ENCODE data around the gene GALNT5. TPM values are rescaled to one million over a fixed set of nuclear protein-coding genes. Genes with fewer than 3 reads are reported as not detected.

GALNT5 gene
- total RNA-seq, 1 donor from 2014 or later = not detected

DNA sequence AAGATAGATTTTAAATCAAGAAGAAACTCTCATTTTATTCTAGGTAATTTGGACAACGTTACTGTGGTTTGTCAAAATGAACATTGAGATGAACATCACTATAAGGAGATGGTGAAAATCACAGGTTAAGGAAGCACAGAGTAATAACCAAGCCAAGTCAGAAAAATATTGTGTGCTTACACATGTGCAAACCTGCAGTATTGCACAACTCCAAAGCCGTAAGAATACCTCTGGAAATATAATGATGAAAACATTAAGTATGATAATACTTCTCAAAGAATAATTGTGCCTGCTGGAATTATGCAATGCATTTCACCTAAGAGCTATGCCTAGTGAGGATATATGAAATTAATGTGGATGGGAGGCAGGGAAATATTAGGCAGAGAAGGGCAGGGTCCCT, 21.1 kb upstream of the GALNT5 start:
- H4K20me1 ChIP-seq (ENCODE audit: low read depth) = no peaks in the 10 kb centered on the region
- no peak overlapping the region for H2AFZ ChIP-seq (replicated peaks)
- no peaks in the 10 kb centered on the region for H3K9me3 ChIP-seq (ENCODE audit: low read depth)
- no peak overlapping the region for H3K4me2 ChIP-seq
- no peaks in the 10 kb centered on the region for H3K36me3 Mint-ChIP-seq
- no peaks in the 10 kb centered on the region for H3K27me3 ChIP-seq
- H3K4me1 Mint-ChIP-seq = peaks cover 12% of the 10 kb centered on the region
- H3K27ac Mint-ChIP-seq = no peak overlapping the region
- H3K27ac ChIP-seq = no peak overlapping the region
- no peaks in the 10 kb centered on the region for H3F3A ChIP-seq (ENCODE audit: low read depth)
- peaks cover 16% of the 10 kb centered on the region for H3K4me1 ChIP-seq
- no peak for DNase-seq (ENCODE audit: low spot score)
- H3K4me3 ChIP-seq = no peak overlapping the region
- no peak overlapping the region for H3K4me3 Mint-ChIP-seq
- H3K79me2 ChIP-seq (ENCODE audit: low read depth) = no peaks in the 10 kb centered on the region
- peaks cover 4% of the 10 kb centered on the region for H3K9me3 Mint-ChIP-seq
- no peak overlapping the region for H3K9ac ChIP-seq
- peaks cover 2% of the 10 kb centered on the region for H3K27me3 Mint-ChIP-seq (ENCODE audit: insufficient read depth, low read depth)
- TF ChIP-seq EZH2phosphoT487 (IDR thresholded peaks at IDR 0.05) (no peak), EZH2 (IDR thresholded peaks at IDR 0.05) (no peak)
- TF ChIP-seq, protein P1, sequence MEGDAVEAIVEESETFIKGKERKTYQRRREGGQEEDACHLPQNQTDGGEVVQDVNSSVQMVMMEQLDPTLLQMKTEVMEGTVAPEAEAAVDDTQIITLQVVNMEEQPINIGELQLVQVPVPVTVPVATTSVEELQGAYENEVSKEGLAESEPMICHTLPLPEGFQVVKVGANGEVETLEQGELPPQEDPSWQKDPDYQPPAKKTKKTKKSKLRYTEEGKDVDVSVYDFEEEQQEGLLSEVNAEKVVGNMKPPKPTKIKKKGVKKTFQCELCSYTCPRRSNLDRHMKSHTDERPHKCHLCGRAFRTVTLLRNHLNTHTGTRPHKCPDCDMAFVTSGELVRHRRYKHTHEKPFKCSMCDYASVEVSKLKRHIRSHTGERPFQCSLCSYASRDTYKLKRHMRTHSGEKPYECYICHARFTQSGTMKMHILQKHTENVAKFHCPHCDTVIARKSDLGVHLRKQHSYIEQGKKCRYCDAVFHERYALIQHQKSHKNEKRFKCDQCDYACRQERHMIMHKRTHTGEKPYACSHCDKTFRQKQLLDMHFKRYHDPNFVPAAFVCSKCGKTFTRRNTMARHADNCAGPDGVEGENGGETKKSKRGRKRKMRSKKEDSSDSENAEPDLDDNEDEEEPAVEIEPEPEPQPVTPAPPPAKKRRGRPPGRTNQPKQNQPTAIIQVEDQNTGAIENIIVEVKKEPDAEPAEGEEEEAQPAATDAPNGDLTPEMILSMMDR (IDR thresholded peaks at IDR 0.05) = no peak
- H3K36me3 ChIP-seq = no peaks in the 10 kb centered on the region

- H3K4me1 ChIP-seq = peaks cover 16% of the 10 kb centered on the region
- H2AFZ ChIP-seq (replicated peaks) = no peak overlapping the region
- H3K4me2 ChIP-seq = peak overlapping the region; percentile 43
- no peak overlapping the region for H3K9ac ChIP-seq
- H3K4me3 ChIP-seq = no peak overlapping the region
- no peak overlapping the region for H3K27ac ChIP-seq
- TF ChIP-seq EZH2 (IDR thresholded peaks at IDR 0.05) = no peak
- no peak for TF ChIP-seq EZH2phosphoT487 (IDR thresholded peaks at IDR 0.05)
- TF ChIP-seq, protein P1 (IDR thresholded peaks at IDR 0.05) = no peak
- H3K79me2 ChIP-seq (ENCODE audit: low read depth) = no peaks in the 10 kb centered on the region
- no peaks in the 10 kb centered on the region for H4K20me1 ChIP-seq (ENCODE audit: low read depth)
- DNase-seq (ENCODE audit: low spot score) = peak; percentile 66
- Mint-ChIP-seq H3K27ac (no peak overlapping the region), H3K27me3 (ENCODE audit: insufficient read depth, low read depth) (peaks cover 2% of the 10 kb centered on the region), H3K36me3 (no peaks in the 10 kb centered on the region), H3K4me3 (no peak overlapping the region), H3K9me3 (peaks cover 4% of the 10 kb centered on the region), H3K4me1 (peaks cover 12% of the 10 kb centered on the region)
- H3K9me3 ChIP-seq (ENCODE audit: low read depth) = no peaks in the 10 kb centered on the region
- no peaks in the 10 kb centered on the region for H3K27me3 ChIP-seq
- H3F3A ChIP-seq (ENCODE audit: low read depth) = no peaks in the 10 kb centered on the region
- no peaks in the 10 kb centered on the region for H3K36me3 ChIP-seq
Observed at GRCh38 chr2:157238296-157238695, 19.2 kb upstream of the GALNT5 start.

DNA sequence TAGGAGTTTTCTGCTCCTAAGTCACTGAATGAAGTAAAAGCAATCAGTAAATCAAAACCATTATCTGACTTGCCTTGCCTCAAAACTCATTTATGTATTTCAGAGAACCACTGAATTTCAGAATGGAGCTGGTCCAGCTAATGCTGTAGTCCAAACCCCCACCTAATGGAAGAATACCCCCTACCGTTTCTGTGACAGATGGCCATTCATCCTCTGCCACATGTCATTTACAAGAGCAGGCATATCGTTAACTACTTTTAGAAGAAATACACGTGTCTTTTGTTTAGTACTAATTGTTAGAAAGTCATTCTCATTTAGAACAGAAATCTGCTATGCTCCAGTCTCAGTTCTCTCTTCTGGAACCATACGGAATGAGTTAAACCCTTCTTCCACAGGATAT, 12.8 kb upstream of the GALNT5 start:
- DNase-seq (ENCODE audit: low spot score) = peak; percentile 25
- Mint-ChIP-seq H3K27ac (no peak overlapping the region), H3K27me3 (ENCODE audit: insufficient read depth, low read depth) (no peaks in the 10 kb centered on the region), H3K4me1 (peaks cover 24% of the 10 kb centered on the region), H3K36me3 (no peaks in the 10 kb centered on the region), H3K9me3 (no peaks in the 10 kb centered on the region), H3K4me3 (no peak overlapping the region)
- H3K27me3 ChIP-seq = no peaks in the 10 kb centered on the region
- no peak overlapping the region for H2AFZ ChIP-seq (replicated peaks)
- H3K9me3 ChIP-seq (ENCODE audit: low read depth) = no peaks in the 10 kb centered on the region
- peaks cover 30% of the 10 kb centered on the region for H3K4me1 ChIP-seq
- no peaks in the 10 kb centered on the region for H3K79me2 ChIP-seq (ENCODE audit: low read depth)
- TF ChIP-seq EZH2phosphoT487 (IDR thresholded peaks at IDR 0.05) = no peak
- no peak for TF ChIP-seq EZH2 (IDR thresholded peaks at IDR 0.05)
- TF ChIP-seq, protein P1 (IDR thresholded peaks at IDR 0.05) = no peak
- no peak overlapping the region for H3K9ac ChIP-seq
- no peak overlapping the region for H3K27ac ChIP-seq
- no peaks in the 10 kb centered on the region for H4K20me1 ChIP-seq (ENCODE audit: low read depth)
- H3K4me3 ChIP-seq = no peak overlapping the region
- peak overlapping the region; percentile 23 for H3K4me2 ChIP-seq
- no peaks in the 10 kb centered on the region for H3K36me3 ChIP-seq
- peaks cover 10% of the 10 kb centered on the region for H3F3A ChIP-seq (ENCODE audit: low read depth)
